PC-9 (cell line): Measurements from ENCODE around the gene CHAD.

Experiments
- EZH2 ChIP-seq: fragments of 200-600 bp; sonication (generic); IDR thresholded peaks from 2 replicates; pipeline ENCODE4 v1.8.0; 2017; ENCODE audit warnings: antibody characterized with exemption, low read depth
- TF ChIP-seq, protein P1 (sequence below): fragments of 200-600 bp; sonication (generic); conservative IDR thresholded peaks from 2 replicates; pipeline ENCODE4 v1.6.1; 2017; ENCODE audit warnings: mixed run types, antibody characterized with exemption, mild to moderate bottlenecking, moderate library complexity

DNA sequence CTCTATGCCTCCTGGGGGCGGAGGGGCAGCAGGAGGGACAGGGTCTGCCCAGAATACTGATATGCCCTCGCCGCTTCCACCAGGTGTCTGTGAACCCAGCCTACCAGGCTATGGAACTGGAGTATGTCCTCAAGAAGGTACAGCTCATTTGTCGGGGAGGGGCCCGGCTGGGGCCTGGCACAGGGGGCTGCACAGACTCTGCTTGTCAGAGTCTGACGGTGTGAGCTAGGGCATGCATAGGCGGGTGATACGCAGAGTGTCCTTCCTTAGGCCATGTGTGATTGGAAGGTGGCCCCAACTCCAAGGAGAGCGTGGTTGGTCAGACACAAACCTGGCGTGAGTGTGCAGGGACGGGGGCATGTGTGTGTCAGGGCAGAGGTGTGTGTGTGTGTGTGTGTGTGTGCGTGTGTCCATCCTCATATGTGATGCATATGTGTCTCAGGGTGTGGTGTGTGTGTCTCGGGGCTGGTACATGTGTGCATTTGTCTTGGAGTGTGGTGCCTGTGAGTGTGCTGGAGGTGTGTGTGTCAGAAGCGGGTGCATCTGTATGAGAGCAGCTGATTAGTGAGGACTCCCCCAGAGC lies 7.0 kb downstream of the CHAD start:
- TF ChIP-seq, protein P1, sequence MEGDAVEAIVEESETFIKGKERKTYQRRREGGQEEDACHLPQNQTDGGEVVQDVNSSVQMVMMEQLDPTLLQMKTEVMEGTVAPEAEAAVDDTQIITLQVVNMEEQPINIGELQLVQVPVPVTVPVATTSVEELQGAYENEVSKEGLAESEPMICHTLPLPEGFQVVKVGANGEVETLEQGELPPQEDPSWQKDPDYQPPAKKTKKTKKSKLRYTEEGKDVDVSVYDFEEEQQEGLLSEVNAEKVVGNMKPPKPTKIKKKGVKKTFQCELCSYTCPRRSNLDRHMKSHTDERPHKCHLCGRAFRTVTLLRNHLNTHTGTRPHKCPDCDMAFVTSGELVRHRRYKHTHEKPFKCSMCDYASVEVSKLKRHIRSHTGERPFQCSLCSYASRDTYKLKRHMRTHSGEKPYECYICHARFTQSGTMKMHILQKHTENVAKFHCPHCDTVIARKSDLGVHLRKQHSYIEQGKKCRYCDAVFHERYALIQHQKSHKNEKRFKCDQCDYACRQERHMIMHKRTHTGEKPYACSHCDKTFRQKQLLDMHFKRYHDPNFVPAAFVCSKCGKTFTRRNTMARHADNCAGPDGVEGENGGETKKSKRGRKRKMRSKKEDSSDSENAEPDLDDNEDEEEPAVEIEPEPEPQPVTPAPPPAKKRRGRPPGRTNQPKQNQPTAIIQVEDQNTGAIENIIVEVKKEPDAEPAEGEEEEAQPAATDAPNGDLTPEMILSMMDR = no peak
- no peak for TF ChIP-seq EZH2
